DMS153 treated with DMSO at 0.1 percent for 48 hours (cell line): ENCODE data around the gene PPARD.
"Not testable (repeated sequence)": the region's sequence is repeated elsewhere in the genome, so short reads cannot be mapped to it uniquely, and the experiment has no call there.

ENCODE experiments used
- DNase-seq: peaks from one replicate; lab custom pipeline; 2025; ENCODE audit not compliant: unreplicated experiment; lab: John Stamatoyannopoulos, UW

Gene PPARD

GRCh38 chr6:35378261-35378660 is 35.9 kb downstream of the PPARD start:
- DNase-seq, result no peak

GRCh38 chr6:35381132-35381531 is 38.8 kb downstream of the PPARD start:
- no peak for DNase-seq

GRCh38 chr6:35382015-35382414 is 39.7 kb downstream of the PPARD start:
- no peak for DNase-seq

GRCh38 chr6:35385457-35386202 is 43.3 kb downstream of the PPARD start:
- no peak for DNase-seq

GRCh38 chr6:35386989-35387388 is 44.6 kb downstream of the PPARD start:
- DNase-seq, result no peak

- DNase-seq, result no peak
These were observed 45.7 kb downstream of the PPARD start for GRCh38 chr6:35388030-35388429.

- no peak for DNase-seq
These were observed 46.5 kb downstream of the PPARD start for GRCh38 chr6:35388772-35389352.

GRCh38 chr6:35389386-35389785 is 47.0 kb downstream of the PPARD start:
- not testable (repeated sequence) for DNase-seq

- no peak for DNase-seq
These were observed 49.0 kb downstream of the PPARD start for GRCh38 chr6:35391240-35391968.

- peak; percentile 67 for DNase-seq
These were observed 49.8 kb downstream of the PPARD start for GRCh38 chr6:35392111-35392702.

GRCh38 chr6:35392773-35393672 is 50.7 kb downstream of the PPARD start:
- no peak for DNase-seq

GRCh38 chr6:35396991-35397390 is 54.6 kb downstream of the PPARD start:
- no peak for DNase-seq

GRCh38 chr6:35397806-35398418 is 55.6 kb downstream of the PPARD start:
- no peak for DNase-seq

- no peak for DNase-seq
These were observed 56.2 kb downstream of the PPARD start for GRCh38 chr6:35398526-35398925.

- no peak for DNase-seq
These were observed 57.8 kb downstream of the PPARD start for GRCh38 chr6:35400111-35400510.

- no peak for DNase-seq
These were observed 58.5 kb downstream of the PPARD start for GRCh38 chr6:35400901-35401311.

- no peak for DNase-seq
These were observed 59.2 kb downstream of the PPARD start for GRCh38 chr6:35401514-35401913.

- DNase-seq, result no peak
These were observed 59.9 kb downstream of the PPARD start for GRCh38 chr6:35402136-35402855.

- no peak for DNase-seq
These were observed 60.5 kb downstream of the PPARD start for GRCh38 chr6:35402856-35403191.
